Measurements from ENCODE around the gene BRMS1.
A peak's percentile ranks its signal among the peaks of the same experiment; 100 is the strongest.
"Not testable (repeated sequence)": the region's sequence is repeated elsewhere in the genome, so short reads cannot be mapped to it uniquely, and the experiment has no call there.

BRMS1 gene

DNA sequence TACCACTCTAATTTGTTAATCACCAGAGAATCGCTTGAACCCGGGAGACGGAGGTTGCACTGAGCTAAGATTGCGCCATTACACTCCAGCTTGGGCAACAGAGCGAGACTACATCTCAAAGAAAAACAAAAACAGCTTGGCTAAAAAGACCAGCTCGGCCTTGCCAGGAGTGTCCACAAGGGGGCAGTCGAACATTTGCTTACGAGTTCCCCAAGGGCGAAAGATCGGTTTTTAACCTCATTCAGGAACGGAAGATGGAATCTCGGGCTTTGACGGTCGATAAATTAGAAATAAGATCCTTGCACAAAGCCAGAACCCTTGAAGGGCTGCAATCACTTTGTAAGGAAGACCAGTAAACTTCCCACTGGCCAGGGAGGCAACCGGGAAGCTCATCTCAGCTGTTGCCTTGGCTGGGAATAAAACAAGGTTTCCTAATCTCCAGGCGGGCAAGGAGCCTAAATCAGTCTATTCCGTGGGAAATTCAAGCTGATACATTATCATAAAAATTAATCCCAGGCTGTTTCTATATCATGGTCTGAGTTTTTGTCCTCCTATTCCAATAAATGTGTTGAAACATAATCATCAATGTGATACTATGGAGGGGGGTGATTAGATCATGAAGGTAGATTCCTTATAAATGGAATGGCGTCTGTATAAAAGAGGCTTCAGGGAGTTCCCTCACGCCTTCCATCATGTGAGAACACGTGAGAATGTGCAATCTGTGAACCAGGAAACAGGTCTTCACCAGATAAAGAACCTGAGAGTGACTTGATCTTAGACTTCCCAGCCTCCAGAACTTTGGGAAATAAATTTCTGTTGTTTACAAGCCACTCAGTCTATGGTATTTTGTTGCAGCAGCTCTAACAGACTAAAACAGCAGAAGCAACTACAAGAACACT, 41.5 kb upstream of the BRMS1 start:
- Histone ChIP-seq H2AFZ (ENCODE audit: low read depth) (peak overlapping the region; percentile 86), H3K4me1 (ENCODE audit: low read depth, poor library complexity, severe bottlenecking) (peaks cover 11% of the 10 kb centered on the region), H3K9ac (no peak overlapping the region), H3K27me3 (ENCODE audit: insufficient read depth, low read depth) (peaks cover 30% of the 10 kb centered on the region; the same call in 1 of the 2 replicates), H4K20me1 (ENCODE audit: insufficient read depth) (no peaks in the 10 kb centered on the region), H3K36me3 (ENCODE audit: insufficient read depth) (no peaks in the 10 kb centered on the region), H3K27ac (no peak overlapping the region), H3K4me3 (IDR thresholded peaks at IDR 0.05; ENCODE audit: insufficient read depth, low read depth, low read length) (no peak overlapping the region), H3K4me2 (peak overlapping the region; percentile 77), H3K79me2 (ENCODE audit: insufficient read depth, low read depth) (no peaks in the 10 kb centered on the region)
- TF ChIP-seq CTCF (conservative IDR thresholded peaks at IDR 0.05; ENCODE audit: low read depth, low read length), result peak; percentile 94

GRCh38 chr11:66384316-66384715, 39.4 kb upstream of the BRMS1 start:
- H3K27ac ChIP-seq; H4K20me1 ChIP-seq (ENCODE audit: insufficient read depth); H2AFZ ChIP-seq (ENCODE audit: low read depth); H3K4me3 ChIP-seq (IDR thresholded peaks at IDR 0.05; ENCODE audit: insufficient read depth, low read depth, low read length); H3K4me2 ChIP-seq; H3K36me3 ChIP-seq (ENCODE audit: insufficient read depth); H3K9ac ChIP-seq; H3K79me2 ChIP-seq (ENCODE audit: insufficient read depth, low read depth): not testable (repeated sequence)
- Histone ChIP-seq H3K27me3 (ENCODE audit: insufficient read depth, low read depth) (peaks cover 16% of the 10 kb centered on the region; the same call in 1 of the 2 replicates), H3K4me1 (ENCODE audit: low read depth, poor library complexity, severe bottlenecking) (peaks cover 11% of the 10 kb centered on the region)

DNA sequence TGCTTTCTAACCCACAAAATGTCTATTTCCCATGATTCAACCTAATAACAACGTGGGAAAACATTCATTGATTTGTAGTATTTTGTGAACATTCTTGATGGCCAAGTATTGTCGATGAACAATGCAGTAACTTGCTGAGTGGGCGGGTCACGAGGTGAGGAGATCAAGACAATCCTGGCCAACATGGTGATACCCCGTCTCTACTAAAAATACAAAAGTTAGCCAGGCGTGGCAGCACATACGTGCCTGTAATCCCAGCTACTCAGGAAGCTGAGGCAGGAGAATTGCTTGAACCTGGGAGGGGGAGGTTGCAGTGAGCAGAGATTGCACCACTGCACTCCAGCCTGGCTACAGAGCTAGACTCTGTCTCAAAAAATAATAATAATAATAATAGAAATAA, 35.4 kb upstream of the BRMS1 start:
- H3K4me2 ChIP-seq; H3K4me3 ChIP-seq (IDR thresholded peaks at IDR 0.05; ENCODE audit: insufficient read depth, low read depth, low read length); H2AFZ ChIP-seq (ENCODE audit: low read depth): not testable (repeated sequence)

GRCh38 chr11:66373690-66374287, 28.9 kb upstream of the BRMS1 start:
- H3K36me3 ChIP-seq (ENCODE audit: insufficient read depth); H3K27ac ChIP-seq; H3K79me2 ChIP-seq (ENCODE audit: insufficient read depth, low read depth); H3K4me2 ChIP-seq; H3K4me3 ChIP-seq (IDR thresholded peaks at IDR 0.05; ENCODE audit: insufficient read depth, low read depth, low read length); H4K20me1 ChIP-seq (ENCODE audit: insufficient read depth); H3K9ac ChIP-seq; H3K4me1 ChIP-seq (ENCODE audit: low read depth, poor library complexity, severe bottlenecking); H2AFZ ChIP-seq (ENCODE audit: low read depth): not testable (repeated sequence)
- H3K27me3 ChIP-seq (ENCODE audit: insufficient read depth, low read depth), result peaks cover 47% of the 10 kb centered on the region

More for the DNA sequence above, 35.4 kb upstream of the BRMS1 start:
- H4K20me1 ChIP-seq (ENCODE audit: insufficient read depth); H3K9ac ChIP-seq; H3K36me3 ChIP-seq (ENCODE audit: insufficient read depth); H3K27ac ChIP-seq; H3K79me2 ChIP-seq (ENCODE audit: insufficient read depth, low read depth); H3K4me1 ChIP-seq (ENCODE audit: low read depth, poor library complexity, severe bottlenecking): not testable (repeated sequence)
- H3K27me3 ChIP-seq (ENCODE audit: insufficient read depth, low read depth), result peaks cover 12% of the 10 kb centered on the region; the same call in 1 of the 2 replicates

GRCh38 chr11:66373265-66373664, 28.4 kb upstream of the BRMS1 start:
- no peaks in the 10 kb centered on the region for H4K20me1 ChIP-seq (ENCODE audit: insufficient read depth)
- no peak overlapping the region for H3K27ac ChIP-seq
- no peak overlapping the region for H3K4me3 ChIP-seq (IDR thresholded peaks at IDR 0.05; ENCODE audit: insufficient read depth, low read depth, low read length)
- TF ChIP-seq CTCF (conservative IDR thresholded peaks at IDR 0.05; ENCODE audit: low read depth, low read length), result no peak
- no peak overlapping the region for H3K4me2 ChIP-seq
- H2AFZ ChIP-seq (ENCODE audit: low read depth), result no peak overlapping the region
- no peaks in the 10 kb centered on the region for H3K79me2 ChIP-seq (ENCODE audit: insufficient read depth, low read depth)
- no peaks in the 10 kb centered on the region for H3K4me1 ChIP-seq (ENCODE audit: low read depth, poor library complexity, severe bottlenecking)
- H3K9ac ChIP-seq, result no peak overlapping the region
- H3K27me3 ChIP-seq (ENCODE audit: insufficient read depth, low read depth), result peaks cover 47% of the 10 kb centered on the region
- H3K36me3 ChIP-seq (ENCODE audit: insufficient read depth), result no peaks in the 10 kb centered on the region
